K562 (cell line): Measurements from ENCODE around the gene HBEGF. TPM values are rescaled to one million over a fixed set of nuclear protein-coding genes. Genes with fewer than 3 reads are reported as not detected.

Experiments used
- ATAC-seq: fragments of 200-7000 bp; cut with Tn5 transposase; 3 replicates; pipeline ENCODE4 v1.9.1; 2020; ENCODE audit warnings: moderate library complexity
- BruUV-seq: library from RNA; stranded (reverse); fragments of 400-500 nt; replicated peaks from 2 replicates; lab custom pipeline; 2021; lab: Mats Ljungman, UMichigan
- CTCF ChIA-PET: fragments of 300-600 bp; formaldehyde crosslinking; extraction: SDS; loops from one replicate; lab custom pipeline; 2021; ENCODE audit warnings: low intra/inter-chr PET ratio; lab: Yijun Ruan, JAX
- POLR2A ChIA-PET: fragments of 300-600, 350-650 bp; sonication (Branson Sonifier 250); formaldehyde crosslinking; extraction: SDS; loops from one replicate; lab custom pipeline; 2021; ENCODE audit warnings: antibody characterized with exemption, inconsistent platforms; lab: Yijun Ruan, JAX
- DNase-seq, 4 experiments: peaks; one replicate each; pipeline versions ENCODE4 v3.0.0 to v3.0.0-alpha.2; 2011 to 2018; ENCODE audit warnings: low spot score in 3 of 4, mixed read lengths in 3 of 4; ENCODE audit errors: extremely low read depth in 1 of 4
- FAIRE-seq: peaks from 2 replicates; lab custom pipeline; 2011; peaks lifted over from hg19 to GRCh38; lab: Jason Lieb, UNC
- H2AFZ ChIP-seq: 2 replicates; pipeline ENCODE4 v1.6.0; 2011; ENCODE audit warnings: low read depth, low read length, control low read depth, inconsistent platforms
- H3K27ac ChIP-seq: fragments of 200-600 bp; 3 replicates; pipeline ENCODE4 v1.8.0; 2011; ENCODE audit warnings: low read depth, mild to moderate bottlenecking, control low read depth, inconsistent platforms, low read length, moderate library complexity, mixed read lengths; ENCODE audit errors: extremely low read depth
- H3K27me3 ChIP-seq, 2 experiments: fragments of 300-600 bp in 1 of 2; 2 replicates in 1 of 2; 3 replicates in 1 of 2; pipeline versions ENCODE4 v1.6.0 to v1.8.0; 2011; ENCODE audit warnings: inconsistent platforms in 2 of 2, low read length in 2 of 2, mild to moderate bottlenecking in 1 of 2, mixed read lengths in 1 of 2, moderate library complexity in 1 of 2; ENCODE audit not compliant: control insufficient read depth in 2 of 2, insufficient read depth in 2 of 2
- H3K36me3 ChIP-seq: fragments of 300-600 bp; 3 replicates; pipeline ENCODE4 v1.8.0; 2011; ENCODE audit warnings: mild to moderate bottlenecking, low read length, inconsistent platforms; ENCODE audit not compliant: control insufficient read depth, insufficient read depth
- H3K4me1 ChIP-seq, 2 experiments: fragments of 200-600 bp in 1 of 2; replicated peaks in 1 of 2; 2 replicates in 1 of 2; 3 replicates in 1 of 2; pipeline versions ENCODE4 v1.5.1 to v1.8.0; 2011; ENCODE audit warnings: inconsistent platforms in 2 of 2, low read length in 2 of 2, mild to moderate bottlenecking in 1 of 2, mixed read lengths in 1 of 2, moderate library complexity in 1 of 2; ENCODE audit not compliant: control insufficient read depth in 2 of 2, insufficient read depth in 2 of 2
- H3K4me2 ChIP-seq: 2 replicates; pipeline ENCODE4 v1.6.1; 2011; ENCODE audit warnings: low read length, control low read depth, inconsistent platforms, mixed read lengths; ENCODE audit not compliant: insufficient read depth
- H3K4me3 ChIP-seq: fragments of 200-600 bp; sonication (generic), shearing (Covaris generic); 2 replicates; pipeline ENCODE4 v1.5.1; 2016; ENCODE audit warnings: control low read depth, inconsistent platforms
- H3K79me2 ChIP-seq: fragments of 200-600 bp; 3 replicates; pipeline ENCODE4 v1.8.0; 2011; ENCODE audit warnings: low read length, inconsistent platforms; ENCODE audit not compliant: control insufficient read depth, insufficient read depth
- H3K9ac ChIP-seq, 2 experiments: 2 replicates each; pipeline versions ENCODE4 v1.6.0 to v1.6.1; 2011; ENCODE audit warnings: low read depth in 2 of 2, low read length in 2 of 2, control low read depth in 1 of 2, inconsistent platforms in 1 of 2, mild to moderate bottlenecking in 1 of 2, mixed read lengths in 1 of 2; ENCODE audit not compliant: insufficient read depth in 1 of 2
- H3K9me1 ChIP-seq: one replicate; pipeline ENCODE4 v1.6.0; 2011; ENCODE audit warnings: inconsistent platforms, mild to moderate bottlenecking, low read length, moderate library complexity; ENCODE audit not compliant: control insufficient read depth, insufficient read depth
- H3K9me3 ChIP-seq: replicated peaks from 2 replicates; pipeline ENCODE4 v1.5.1; 2011; ENCODE audit warnings: low read depth, low read length, inconsistent platforms; ENCODE audit not compliant: control insufficient read depth, insufficient read depth
- H4K20me1 ChIP-seq: replicated peaks from 2 replicates; pipeline ENCODE4 v1.6.1; 2011; ENCODE audit warnings: low read length, inconsistent platforms, mixed read lengths; ENCODE audit not compliant: control insufficient read depth, insufficient read depth
- CBX1 ChIP-seq: sonication (generic); IDR thresholded peaks from 2 replicates; pipeline ENCODE4 v1.6.1; 2016; ENCODE audit warnings: antibody characterized with exemption, low read depth, mild to moderate bottlenecking
- HMG20B ChIP-seq: fragments of 250-450 bp; sonication (Bioruptor Pico); IDR thresholded peaks from 2 replicates; pipeline ENCODE4 v1.5.0; 2021; ENCODE audit warnings: mild to moderate bottlenecking
- HNRNPH1 ChIP-seq: fragments of 200-400 bp; formaldehyde crosslinking; optimal IDR thresholded peaks from 2 replicates; pipeline ENCODE3; 2017; ENCODE audit warnings: low read depth, mild to moderate bottlenecking, low read length, moderate library complexity
- NR2F6 ChIP-seq: fragments of 450-650 bp; formaldehyde crosslinking; IDR thresholded peaks from 2 replicates; pipeline ENCODE4 v1.4.0; 2020; ENCODE audit warnings: mild to moderate bottlenecking
- SRF ChIP-seq, 2 experiments: fragments of 250-450, 450-650 bp in 1 of 2; sonication (Bioruptor Pico) in 1 of 2; sonication (generic) in 1 of 2; formaldehyde crosslinking; IDR thresholded peaks; 2 replicates each; pipeline versions ENCODE4 v1.5.0 to v1.5.1; 2020 to 2022; ENCODE audit warnings: mild to moderate bottlenecking in 1 of 2, missing genetic modification reagents in 1 of 2
- ZKSCAN1 ChIP-seq: fragments of 150-350 bp; IDR thresholded peaks from 2 replicates; pipeline ENCODE4 v1.6.1; 2016; ENCODE audit warnings: low read depth, low read length
- ZNF239 ChIP-seq: fragments of 250-450 bp; sonication (Bioruptor Pico); IDR thresholded peaks from 2 replicates; pipeline ENCODE4 v1.4.0; 2020; ENCODE audit warnings: mild to moderate bottlenecking
- ZNF766 ChIP-seq: fragments of 200-800 bp; sonication (Bioruptor generic); conservative IDR thresholded peaks from 2 replicates; pipeline ENCODE4 v1.6.1; 2016; ENCODE audit warnings: missing genetic modification characterization, missing compliant biosample characterization
- WGBS: fragments of 100-300 bp; shearing (Covaris generic); methylation state at CpG from one replicate; pipeline ENCODE4 v1.1.6; 2016; ENCODE audit warnings: low coverage, mixed read lengths; ENCODE audit not compliant: insufficient coverage; ENCODE audit errors: missing lambda C conversion rate; 5-methylcytosine and 5-hydroxymethylcytosine counted together
- in situ Hi-C: fragments of 300-500 bp; cut with MboI; formaldehyde crosslinking; loops from 4 replicates; pipeline ENCODE4 v1.15.0; 2018; ENCODE audit warnings: inconsistent platforms, mixed read lengths
- intact Hi-C: fragments of 100-400 bp; cut with micrococcal nuclease; formaldehyde crosslinking; loops from 2 replicates; pipeline ENCODE4 v1.14.2; 2022
- polyA plus RNA-seq, 8 experiments: library from polyadenylated mRNA; depleted of rRNA in 4 of 8; stranded (reverse) in 5 of 8; unstranded in 3 of 8; fragments of >200 nt; fragmentation: Nextera tagmentation in 2 of 8; fragmentation: Illumina TruSeq in 1 of 8; extraction: Ambion mirVana in 2 of 8; extraction: Trizol in 1 of 8; gene quantifications; 2 replicates each; pipeline versions ENCODE4 v1.2.1 to v1.2.3, GENCODE V29; 2011 to 2014; ENCODE audit warnings: inconsistent platforms in 1 of 8, missing spikeins in 1 of 8
- total RNA-seq, 7 experiments: library from RNA; depleted of rRNA in 6 of 7; stranded (reverse); fragments of >200 nt in 6 of 7; fragmentation: Illumina TruSeq in 2 of 7; extraction: Trizol in 2 of 7; gene quantifications; 2 replicates each; pipeline versions ENCODE4 v1.2.1 to v1.2.3, GENCODE V29; 2011 to 2021; ENCODE audit warnings: low replicate concordance in 1 of 7
- TF ChIP-seq, protein P1 (sequence below): fragments of 450-650 bp; formaldehyde crosslinking; IDR thresholded peaks from 2 replicates; pipeline ENCODE4 v1.4.0; 2020; ENCODE audit warnings: mild to moderate bottlenecking, mixed read lengths
- TF ChIP-seq, protein P2 (sequence below): sonication (generic); formaldehyde crosslinking; IDR thresholded peaks from 2 replicates; pipeline ENCODE4 v1.8.0; 2022; ENCODE audit warnings: mild to moderate bottlenecking, missing genetic modification reagents

HBEGF gene
- total and polyA plus RNA-seq, 9 of the 15 experiments (the other 6 are each of a cell fraction or from before 2014, with no cell fraction given) = 0.11 to 1.1 (median 0.60) TPM

DNA sequence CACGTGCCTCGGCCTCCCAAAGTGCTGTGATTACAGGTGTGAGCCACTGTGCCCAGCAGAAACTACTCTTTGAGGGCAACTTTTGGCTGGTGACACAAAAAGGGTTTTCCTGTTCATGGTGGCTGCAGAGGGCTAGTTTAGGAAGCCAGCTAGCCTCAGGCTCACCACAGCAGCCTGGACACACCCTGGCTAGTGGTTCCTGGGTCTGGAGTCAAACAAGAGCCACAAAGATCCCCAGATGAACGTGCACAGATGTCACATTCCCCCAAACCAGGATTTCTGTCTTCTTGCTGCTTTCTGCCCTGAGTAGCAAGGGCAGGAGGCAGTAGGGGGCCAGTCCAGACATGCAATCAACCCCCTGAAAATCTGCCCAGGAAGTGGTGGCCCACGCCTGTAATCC is 6.8 kb downstream of the HBEGF start:
- Histone ChIP-seq H3K79me2 (no peaks in the 10 kb centered on the region), H2AFZ (no peak overlapping the region), H3K4me3 (no peak overlapping the region), H3K9me1 (no peaks in the 10 kb centered on the region), H3K9ac (no peak overlapping the region), H3K27ac (no peak overlapping the region), H4K20me1 (no peaks in the 10 kb centered on the region), H3K36me3 (no peaks in the 10 kb centered on the region), H3K4me1 (peaks cover 2 to 7% of the 10 kb centered on the region in 2 experiments; a peak in 2 of 5 replicates), H3K4me2 (no peak overlapping the region), H3K27me3 (no peaks in the 10 kb centered on the region), H3K9me3 (no peaks in the 10 kb centered on the region)
- BruUV-seq = no TSS peak
- FAIRE-seq (no peak), DNase-seq (no peak), ATAC-seq (no peak)
- in situ Hi-C loops = no loop called here
- TF ChIP-seq, protein P1, sequence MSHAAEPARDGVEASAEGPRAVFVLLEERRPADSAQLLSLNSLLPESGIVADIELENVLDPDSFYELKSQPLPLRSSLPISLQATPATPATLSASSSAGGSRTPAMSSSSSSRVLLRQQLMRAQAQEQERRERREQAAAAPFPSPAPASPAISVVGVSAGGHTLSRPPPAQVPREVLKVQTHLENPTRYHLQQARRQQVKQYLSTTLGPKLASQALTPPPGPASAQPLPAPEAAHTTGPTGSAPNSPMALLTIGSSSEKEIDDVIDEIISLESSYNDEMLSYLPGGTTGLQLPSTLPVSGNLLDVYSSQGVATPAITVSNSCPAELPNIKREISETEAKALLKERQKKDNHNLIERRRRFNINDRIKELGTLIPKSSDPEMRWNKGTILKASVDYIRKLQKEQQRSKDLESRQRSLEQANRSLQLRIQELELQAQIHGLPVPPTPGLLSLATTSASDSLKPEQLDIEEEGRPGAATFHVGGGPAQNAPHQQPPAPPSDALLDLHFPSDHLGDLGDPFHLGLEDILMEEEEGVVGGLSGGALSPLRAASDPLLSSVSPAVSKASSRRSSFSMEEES (CRISPR knock-in tag) = no peak
- no peak for TF ChIP-seq ZNF766
- no peak for TF ChIP-seq HNRNPH1
- TF ChIP-seq CBX1 = no peak
- TF ChIP-seq, protein P2, sequence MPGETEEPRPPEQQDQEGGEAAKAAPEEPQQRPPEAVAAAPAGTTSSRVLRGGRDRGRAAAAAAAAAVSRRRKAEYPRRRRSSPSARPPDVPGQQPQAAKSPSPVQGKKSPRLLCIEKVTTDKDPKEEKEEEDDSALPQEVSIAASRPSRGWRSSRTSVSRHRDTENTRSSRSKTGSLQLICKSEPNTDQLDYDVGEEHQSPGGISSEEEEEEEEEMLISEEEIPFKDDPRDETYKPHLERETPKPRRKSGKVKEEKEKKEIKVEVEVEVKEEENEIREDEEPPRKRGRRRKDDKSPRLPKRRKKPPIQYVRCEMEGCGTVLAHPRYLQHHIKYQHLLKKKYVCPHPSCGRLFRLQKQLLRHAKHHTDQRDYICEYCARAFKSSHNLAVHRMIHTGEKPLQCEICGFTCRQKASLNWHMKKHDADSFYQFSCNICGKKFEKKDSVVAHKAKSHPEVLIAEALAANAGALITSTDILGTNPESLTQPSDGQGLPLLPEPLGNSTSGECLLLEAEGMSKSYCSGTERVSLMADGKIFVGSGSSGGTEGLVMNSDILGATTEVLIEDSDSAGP (CRISPR knock-in tag) = no peak
- TF ChIP-seq ZKSCAN1 = no peak
- TF ChIP-seq SRF (CRISPR knock-in tag; IDR thresholded peaks at IDR 0.05) = no peak
- no peak for TF ChIP-seq NR2F6 (CRISPR knock-in tag)
- TF ChIP-seq ZNF239 (CRISPR knock-in tag) = no peak
- TF ChIP-seq HMG20B = no peak
- 40% methylated on average over 4 of the region's 4 CpGs for WGBS
- CTCF ChIA-PET = no interaction called here
- intact Hi-C loops = no loop called here
- POLR2A ChIA-PET = interaction anchor here (0.6 kb wide), 1 partner anchor 33 kb away, joined by 4 read pairs; no protein-coding TSS in a partner anchor
